HepG2 (cell line): ENCODE results near the gene ECHS1. TPM values are rescaled to one million over a fixed set of nuclear protein-coding genes. Genes with fewer than 3 reads are reported as not detected.

Experiments used
- DPF2 ChIP-seq: sonication (generic); formaldehyde crosslinking; IDR thresholded peaks from 2 replicates; pipeline ENCODE4 v1.4.0; 2020; ENCODE audit warnings: mild to moderate bottlenecking, low read depth, missing genetic modification reagents, borderline replicate concordance
- KLF15 ChIP-seq: sonication (generic); formaldehyde crosslinking; IDR thresholded peaks from 2 replicates; pipeline ENCODE4 v1.8.1; 2023; ENCODE audit warnings: borderline replicate concordance, mild to moderate bottlenecking, inconsistent platforms, missing genetic modification reagents, mixed read lengths
- MAZ ChIP-seq, 2 experiments: sonication (generic) in 1 of 2; formaldehyde crosslinking in 1 of 2; IDR thresholded peaks; 2 replicates each; pipeline versions ENCODE4 v1.5.0 to v1.6.1; 2012 to 2020; ENCODE audit warnings: low read depth in 2 of 2, mild to moderate bottlenecking in 2 of 2, borderline replicate concordance in 1 of 2, improper control_type of control experiment in 1 of 2, low read length in 1 of 2, missing genetic modification reagents in 1 of 2, moderate library complexity in 1 of 2
- TRIM24 ChIP-seq: sonication (generic); formaldehyde crosslinking; IDR thresholded peaks from 2 replicates; pipeline ENCODE4 v1.8.0; 2022; ENCODE audit warnings: mild to moderate bottlenecking, missing genetic modification reagents
- ZNF570 ChIP-seq: sonication (generic); formaldehyde crosslinking; IDR thresholded peaks from 2 replicates; pipeline ENCODE4 v1.4.0; 2020; ENCODE audit warnings: mild to moderate bottlenecking, missing genetic modification reagents, borderline replicate concordance
- ZNF883 ChIP-seq: sonication (generic); formaldehyde crosslinking; IDR thresholded peaks from 2 replicates; pipeline ENCODE4 v1.5.1; 2020; ENCODE audit warnings: mild to moderate bottlenecking, missing genetic modification reagents; ENCODE audit errors: not compliant biosample characterization
- polyA plus RNA-seq, 8 experiments: library from polyadenylated mRNA; depleted of rRNA in 3 of 8; stranded (reverse) in 7 of 8; unstranded in 1 of 8; fragments of >200 nt; fragmentation: Illumina TruSeq in 4 of 8; extraction: Trizol in 4 of 8; gene quantifications; 2 replicates each; pipeline versions ENCODE4 v1.2.1 to v1.2.3, GENCODE V29; 2011 to 2016; ENCODE audit warnings: low read depth in 4 of 8, missing spikeins in 1 of 8, mixed read lengths in 1 of 8; ENCODE audit not compliant: insufficient read depth in 1 of 8
- total RNA-seq, 5 experiments: library from RNA; depleted of rRNA; stranded (reverse); fragments of >200 nt; fragmentation: Illumina TruSeq; extraction: Trizol; gene quantifications; 2 replicates each; pipeline ENCODE4 v1.2.3, GENCODE V29; 2016; ENCODE audit warnings: low read depth in 1 of 5
- TF ChIP-seq, protein P1 (sequence below): sonication (generic); formaldehyde crosslinking; IDR thresholded peaks from 2 replicates; pipeline ENCODE4 v1.4.0; 2020; ENCODE audit warnings: missing genetic modification reagents
- TF ChIP-seq, protein P2 (sequence below): IDR thresholded peaks from 2 replicates; pipeline ENCODE4 v1.6.1; 2016; ENCODE audit warnings: missing biosample characterization, missing genetic modification reagents, low read depth

The ECHS1 gene
- total and polyA plus RNA-seq, 2 of the 13 experiments (the other 11 are each of a cell fraction or from before 2014, with no cell fraction given), result 32.7 to 195 TPM

DNA sequence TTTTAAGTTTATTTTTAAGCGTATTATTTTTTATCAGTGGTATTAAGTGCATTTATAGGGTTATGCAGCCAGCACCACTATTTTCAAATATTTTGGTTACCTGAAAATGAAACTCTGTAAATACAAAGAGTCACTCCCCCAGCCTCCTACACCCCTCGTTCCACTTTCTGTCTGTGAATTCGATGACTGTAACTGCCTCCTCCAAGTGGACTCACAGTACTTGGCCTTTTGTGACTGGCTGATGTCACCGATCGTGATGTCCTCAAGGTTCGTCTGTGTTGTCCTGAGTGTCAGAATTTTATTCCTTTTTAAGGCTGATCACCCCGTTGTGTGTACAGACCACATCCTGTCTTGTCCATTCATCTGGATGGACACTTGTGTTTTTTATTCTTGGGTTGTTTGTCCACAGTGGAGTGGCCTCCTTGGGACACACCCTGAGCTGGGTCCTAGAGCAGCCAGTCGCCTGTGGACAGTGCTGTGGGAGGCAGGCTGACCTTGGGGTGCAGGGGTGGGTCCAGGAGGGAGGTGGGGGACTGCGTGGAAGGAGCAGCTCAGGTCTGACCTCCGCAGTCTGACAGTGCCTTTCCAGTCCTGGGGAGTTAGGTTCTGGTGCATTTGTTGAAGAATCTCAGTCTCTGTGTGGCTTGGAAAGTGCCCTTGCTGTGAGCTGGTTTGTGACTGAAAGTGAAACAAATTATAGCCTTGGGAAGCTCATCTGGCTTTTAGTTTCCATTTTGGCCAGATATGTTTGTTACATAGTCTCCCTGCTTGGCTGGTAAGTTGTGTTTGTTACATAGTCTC is 27.7 kb upstream of the ECHS1 start (continued):
- TF ChIP-seq MAZ (IDR thresholded peaks at IDR 0.05; ENCODE audit: borderline replicate concordance, low read depth, low read length), result no peak
- TF ChIP-seq MAZ (CRISPR knock-in tag; IDR thresholded peaks at IDR 0.05; ENCODE audit: low read depth), result no peak
- TF ChIP-seq ZNF570, result no peak
- TF ChIP-seq DPF2, result no peak
- no peak for TF ChIP-seq ZNF883
- TF ChIP-seq, protein P1, sequence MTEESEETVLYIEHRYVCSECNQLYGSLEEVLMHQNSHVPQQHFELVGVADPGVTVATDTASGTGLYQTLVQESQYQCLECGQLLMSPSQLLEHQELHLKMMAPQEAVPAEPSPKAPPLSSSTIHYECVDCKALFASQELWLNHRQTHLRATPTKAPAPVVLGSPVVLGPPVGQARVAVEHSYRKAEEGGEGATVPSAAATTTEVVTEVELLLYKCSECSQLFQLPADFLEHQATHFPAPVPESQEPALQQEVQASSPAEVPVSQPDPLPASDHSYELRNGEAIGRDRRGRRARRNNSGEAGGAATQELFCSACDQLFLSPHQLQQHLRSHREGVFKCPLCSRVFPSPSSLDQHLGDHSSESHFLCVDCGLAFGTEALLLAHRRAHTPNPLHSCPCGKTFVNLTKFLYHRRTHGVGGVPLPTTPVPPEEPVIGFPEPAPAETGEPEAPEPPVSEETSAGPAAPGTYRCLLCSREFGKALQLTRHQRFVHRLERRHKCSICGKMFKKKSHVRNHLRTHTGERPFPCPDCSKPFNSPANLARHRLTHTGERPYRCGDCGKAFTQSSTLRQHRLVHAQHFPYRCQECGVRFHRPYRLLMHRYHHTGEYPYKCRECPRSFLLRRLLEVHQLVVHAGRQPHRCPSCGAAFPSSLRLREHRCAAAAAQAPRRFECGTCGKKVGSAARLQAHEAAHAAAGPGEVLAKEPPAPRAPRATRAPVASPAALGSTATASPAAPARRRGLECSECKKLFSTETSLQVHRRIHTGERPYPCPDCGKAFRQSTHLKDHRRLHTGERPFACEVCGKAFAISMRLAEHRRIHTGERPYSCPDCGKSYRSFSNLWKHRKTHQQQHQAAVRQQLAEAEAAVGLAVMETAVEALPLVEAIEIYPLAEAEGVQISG (CRISPR knock-in tag), result no peak
- TF ChIP-seq KLF15 (CRISPR knock-in tag), result no peak
- TF ChIP-seq, protein P2, sequence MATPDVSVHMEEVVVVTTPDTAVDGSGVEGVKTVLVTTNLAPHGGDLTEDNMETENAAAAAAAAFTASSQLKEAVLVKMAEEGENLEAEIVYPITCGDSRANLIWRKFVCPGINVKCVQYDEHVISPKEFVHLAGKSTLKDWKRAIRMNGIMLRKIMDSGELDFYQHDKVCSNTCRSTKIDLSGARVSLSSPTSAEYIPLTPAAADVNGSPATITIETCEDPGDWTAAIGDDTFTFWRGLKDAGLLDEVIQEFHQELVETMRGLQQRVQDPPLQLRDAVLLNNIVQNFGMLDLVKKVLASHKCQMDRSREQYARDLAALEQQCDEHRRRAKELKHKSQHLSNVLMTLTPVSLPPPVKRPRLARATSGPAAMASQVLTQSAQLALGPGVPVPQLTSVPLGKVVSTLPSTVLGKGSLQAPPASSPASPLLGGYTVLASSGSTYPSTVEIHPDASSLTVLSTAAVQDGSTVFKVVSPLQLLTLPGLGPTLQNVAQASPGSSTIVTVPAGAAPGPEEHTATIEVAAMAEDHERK (CRISPR knock-in tag), result no peak
- TF ChIP-seq TRIM24 (CRISPR knock-in tag), result no peak
